IMR-90 (cell line): ENCODE results near the gene TMEM233. TPM values are rescaled to one million over a fixed set of nuclear protein-coding genes. Genes with fewer than 3 reads are reported as not detected.

Experiments
- ATAC-seq: fragments of 200-7000 bp; cut with Tn5 transposase; 2 replicates; pipeline ENCODE4 v1.9.1; 2020; ENCODE audit warnings: low read depth, mild to moderate bottlenecking, moderate library complexity
- BruUV-seq: library from RNA; stranded (reverse); fragments of 400-500 nt; replicated peaks from 2 replicates; lab custom pipeline; 2021; lab: Mats Ljungman, UMichigan
- CTCF ChIA-PET: fragments of 300-600 bp; formaldehyde crosslinking; extraction: SDS; loops from one replicate; lab custom pipeline; 2021; ENCODE audit warnings: antibody characterized with exemption; lab: Yijun Ruan, JAX
- POLR2A ChIA-PET: fragments of 300-600 bp; sonication (Branson Sonifier 250); formaldehyde crosslinking; loops from one replicate; lab custom pipeline; 2022; ENCODE audit warnings: antibody characterized with exemption; ENCODE audit not compliant: unreplicated experiment; lab: Charles Lee
- DNase-seq: peaks from one replicate; pipeline ENCODE4 v3.0.0; 2013
- H2AFZ ChIP-seq: replicated peaks from 2 replicates; pipeline ENCODE3; 2013; ENCODE audit warnings: low read length, mild to moderate bottlenecking; ENCODE audit not compliant: poor library complexity
- H2AK5ac ChIP-seq: 2 replicates; pipeline ENCODE4 v1.6.1; 2013; ENCODE audit warnings: low read depth, low read length, inconsistent platforms
- H2AK9ac ChIP-seq: replicated peaks from 2 replicates; pipeline ENCODE3; 2013; ENCODE audit warnings: mild to moderate bottlenecking, low read depth, low read length, moderate library complexity; ENCODE audit not compliant: poor library complexity
- H2BK120ac ChIP-seq: 2 replicates; pipeline ENCODE4 v1.6.1; 2013; ENCODE audit warnings: low read depth, low read length, inconsistent platforms
- H2BK15ac ChIP-seq: 3 replicates; pipeline ENCODE4 v1.6.1; 2013; ENCODE audit warnings: low read depth, low read length, inconsistent platforms
- H2BK20ac ChIP-seq: 2 replicates; pipeline ENCODE4 v1.6.1; 2013; ENCODE audit warnings: low read depth, mild to moderate bottlenecking, inconsistent platforms, low read length, moderate library complexity
- H2BK5ac ChIP-seq: 2 replicates; pipeline ENCODE4 v1.6.1; 2013; ENCODE audit warnings: mild to moderate bottlenecking, low read depth, low read length, inconsistent platforms; ENCODE audit not compliant: poor library complexity, severe bottlenecking
- H3K14ac ChIP-seq: replicated peaks from 2 replicates; pipeline ENCODE4 v1.6.1; 2013; ENCODE audit warnings: low read depth, low read length, inconsistent platforms
- H3K18ac ChIP-seq: 2 replicates; pipeline ENCODE4 v1.6.1; 2013; ENCODE audit warnings: low read depth, low read length, control low read depth
- H3K23ac ChIP-seq: 2 replicates; pipeline ENCODE4 v1.6.1; 2013; ENCODE audit warnings: low read depth, low read length, inconsistent platforms
- H3K27ac ChIP-seq: 2 replicates; pipeline ENCODE4 v1.5.1; 2013; ENCODE audit warnings: mild to moderate bottlenecking, control low read depth, low read length; ENCODE audit not compliant: insufficient read depth
- H3K27me3 ChIP-seq: 2 replicates; pipeline ENCODE4 v1.6.1; 2013; ENCODE audit warnings: low read length; ENCODE audit not compliant: control insufficient read depth, insufficient read depth
- H3K36me3 ChIP-seq: 2 replicates; pipeline ENCODE4 v1.6.1; 2013; ENCODE audit warnings: low read length, mixed read lengths; ENCODE audit not compliant: control insufficient read depth, insufficient read depth
- H3K4ac ChIP-seq: 2 replicates; pipeline ENCODE4 v1.6.1; 2013; ENCODE audit warnings: low read depth, low read length, inconsistent platforms
- H3K4me1 ChIP-seq: 2 replicates; pipeline ENCODE4 v1.6.1; 2013; ENCODE audit warnings: low read length, mixed read lengths; ENCODE audit not compliant: control insufficient read depth, insufficient read depth
- H3K4me2 ChIP-seq: 2 replicates; pipeline ENCODE4 v1.6.1; 2013; ENCODE audit warnings: low read depth, mild to moderate bottlenecking, control low read depth, low read length, moderate library complexity
- H3K4me3 ChIP-seq: 2 replicates; pipeline ENCODE4 v1.5.1; 2013; ENCODE audit warnings: low read depth, mild to moderate bottlenecking, control low read depth, low read length, moderate library complexity; ENCODE audit not compliant: insufficient read depth
- H3K56ac ChIP-seq: 2 replicates; pipeline ENCODE4 v1.6.1; 2013; ENCODE audit warnings: low read length, inconsistent platforms; ENCODE audit not compliant: insufficient read depth; ENCODE audit errors: extremely low read depth
- H3K79me1 ChIP-seq, 2 experiments: 2 replicates each; pipeline ENCODE4 v1.6.1; 2013; ENCODE audit warnings: low read length in 2 of 2, inconsistent platforms in 1 of 2, low read depth in 1 of 2
- H3K9ac ChIP-seq: 2 replicates; pipeline ENCODE4 v1.6.1; 2013; ENCODE audit warnings: low read depth, low read length, control low read depth
- H3K9me1 ChIP-seq: 2 replicates; pipeline ENCODE4 v1.6.1; 2013; ENCODE audit warnings: low read length, inconsistent platforms; ENCODE audit not compliant: insufficient read depth
- H3K9me3 ChIP-seq: 2 replicates; pipeline ENCODE4 v1.6.1; 2013; ENCODE audit warnings: low read length; ENCODE audit not compliant: control insufficient read depth, insufficient read depth
- H4K20me1 ChIP-seq: 2 replicates; pipeline ENCODE4 v1.6.1; 2013; ENCODE audit warnings: low read length, inconsistent platforms; ENCODE audit not compliant: insufficient read depth
- H4K5ac ChIP-seq: 2 replicates; pipeline ENCODE4 v1.6.1; 2013; ENCODE audit warnings: mild to moderate bottlenecking, low read depth, low read length, control low read depth
- H4K8ac ChIP-seq, 2 experiments: 2 replicates each; pipeline ENCODE4 v1.6.1; 2013; ENCODE audit warnings: low read depth in 2 of 2, low read length in 2 of 2, control low read depth in 1 of 2, inconsistent platforms in 1 of 2
- H4K91ac ChIP-seq: 2 replicates; pipeline ENCODE4 v1.6.1; 2013; ENCODE audit warnings: low read depth, low read length, inconsistent platforms; ENCODE audit not compliant: insufficient read depth
- BHLHE40 ChIP-seq: fragments of 150-350 bp; IDR thresholded peaks from 2 replicates; pipeline ENCODE4 v1.6.1; 2016; ENCODE audit warnings: mild to moderate bottlenecking, low read depth, low read length
- CEBPB ChIP-seq: IDR thresholded peaks from 2 replicates; pipeline ENCODE4 v1.6.1; 2012; ENCODE audit warnings: low read depth, low read length, improper control_type of control experiment
- CHD1 ChIP-seq: IDR thresholded peaks from 2 replicates; pipeline ENCODE4 v1.6.1; 2012; ENCODE audit warnings: low read depth, low read length, improper control_type of control experiment
- CTCF ChIP-seq: conservative IDR thresholded peaks from 2 replicates; pipeline ENCODE4 v1.5.1; 2012; ENCODE audit warnings: mild to moderate bottlenecking, low read depth, low read length, improper control_type of control experiment
- ELK1 ChIP-seq: fragments of 150-350 bp; IDR thresholded peaks from 2 replicates; pipeline ENCODE4 v1.6.1; 2016; ENCODE audit warnings: low read depth, mild to moderate bottlenecking, low read length, moderate library complexity, borderline replicate concordance
- FOS ChIP-seq: fragments of 150-350 bp; IDR thresholded peaks from 2 replicates; pipeline ENCODE4 v1.6.1; 2016; ENCODE audit warnings: low read depth, low read length
- MAFK ChIP-seq: IDR thresholded peaks from 2 replicates; pipeline ENCODE4 v1.6.1; 2012; ENCODE audit warnings: low read depth, low read length, improper control_type of control experiment
- MAZ ChIP-seq: IDR thresholded peaks from 2 replicates; pipeline ENCODE4 v1.6.1; 2012; ENCODE audit warnings: low read depth, mild to moderate bottlenecking, low read length, improper control_type of control experiment, moderate library complexity, borderline replicate concordance
- MXI1 ChIP-seq: IDR thresholded peaks from 2 replicates; pipeline ENCODE4 v1.6.1; 2012; ENCODE audit warnings: low read depth, mild to moderate bottlenecking, low read length, moderate library complexity, borderline replicate concordance
- NFE2L2 ChIP-seq: fragments of 150-350 bp; IDR thresholded peaks from 2 replicates; pipeline ENCODE4 v1.6.1; 2016; ENCODE audit warnings: low read depth, mild to moderate bottlenecking, low read length
- POLR2A ChIP-seq: IDR thresholded peaks from 2 replicates; pipeline ENCODE4 v1.6.1; 2012; ENCODE audit warnings: mild to moderate bottlenecking, low read depth, low read length
- RAD21 ChIP-seq: IDR thresholded peaks from 2 replicates; pipeline ENCODE4 v1.6.1; 2012; ENCODE audit warnings: low read length, improper control_type of control experiment
- RCOR1 ChIP-seq: IDR thresholded peaks from 2 replicates; pipeline ENCODE4 v1.6.1; 2012; ENCODE audit warnings: mild to moderate bottlenecking, low read length, improper control_type of control experiment; ENCODE audit not compliant: insufficient replicate concordance
- RFX5 ChIP-seq: IDR thresholded peaks from 2 replicates; pipeline ENCODE4 v1.8.0; 2012; ENCODE audit warnings: low read depth, mild to moderate bottlenecking, low read length, moderate library complexity
- SMC3 ChIP-seq: fragments of 150-350 bp; IDR thresholded peaks from 2 replicates; pipeline ENCODE4 v1.6.1; 2016; ENCODE audit warnings: low read depth, mild to moderate bottlenecking, antibody characterized with exemption, low read length, moderate library complexity
- USF2 ChIP-seq: fragments of 150-350 bp; IDR thresholded peaks from 2 replicates; pipeline ENCODE4 v1.6.1; 2017; ENCODE audit warnings: mild to moderate bottlenecking, antibody characterized with exemption, low read length, low read depth
- WGBS, 2 experiments: methylation state at CpG; one replicate each; pipeline versions ENCODE4 v1.1.5 to v1.1.7; 2013; ENCODE audit warnings: missing lambda C conversion rate in 2 of 2; ENCODE audit not compliant: insufficient read length in 1 of 2; ENCODE audit errors: extremely low coverage in 2 of 2; 5-methylcytosine and 5-hydroxymethylcytosine counted together
- dilution Hi-C: fragments of 300-500 bp; cut with HindIII; formaldehyde crosslinking; loops from one replicate; pipeline ENCODE4 v1.14.3; 2018; ENCODE audit warnings: low sequenced_read_pairs; ENCODE audit not compliant: unreplicated experiment
- in situ Hi-C: fragments of 300-500 bp; cut with MboI; formaldehyde crosslinking; loops from 3 replicates; pipeline ENCODE4 v1.14.3; 2019; ENCODE audit warnings: low sequenced_read_pairs, inconsistent platforms, mixed read lengths
- intact Hi-C: fragments of 100-400 bp; cut with micrococcal nuclease; formaldehyde crosslinking; loops from 2 replicates; pipeline ENCODE4 v1.10.0; 2022
- polyA plus RNA-seq, 3 experiments: library from polyadenylated mRNA; depleted of rRNA; stranded (reverse); fragments of >200 nt; gene quantifications; 2 replicates each; pipeline ENCODE4 v1.2.3, GENCODE V29; 2012; ENCODE audit warnings: low replicate concordance in 1 of 3
- total RNA-seq: library from RNA; depleted of rRNA; stranded (reverse); fragments of >200 nt; gene quantifications from 2 replicates; pipeline ENCODE4 v1.2.3, GENCODE V29; 2012

The TMEM233 gene
- total and polyA plus RNA-seq, 2 of the 4 experiments (the other 2 are of a cell fraction): not detected

- H2AFZ ChIP-seq: no peak overlapping the region
- no peaks in the 10 kb centered on the region for H3K36me3 ChIP-seq
- H3K27ac ChIP-seq: no peak overlapping the region
- H3K23ac ChIP-seq: no peak overlapping the region
- DNase-seq: no peak
- intact Hi-C loops: no loop called here
- H3K79me1 ChIP-seq: no peaks in the 10 kb centered on the region
- ChIA-PET CTCF (no interaction called here), POLR2A (no interaction called here)
- no peak overlapping the region for H3K18ac ChIP-seq
- no peak overlapping the region for H2BK20ac ChIP-seq
- H2AK9ac ChIP-seq: no peak overlapping the region
- no peaks in the 10 kb centered on the region for H3K9me1 ChIP-seq
- H4K91ac ChIP-seq: no peak overlapping the region
- no peaks in the 10 kb centered on the region for H3K9me3 ChIP-seq
- no peak overlapping the region for H3K56ac ChIP-seq
- H3K4me2 ChIP-seq: no peak overlapping the region
- no peak overlapping the region for H2BK120ac ChIP-seq
- no peak overlapping the region for H3K4me3 ChIP-seq
- no CpG with 5 or more reads among the region's 2 CpGs for WGBS, 2 experiments
- H4K8ac ChIP-seq: no peak overlapping the region
- dilution Hi-C loops: no loop called here
- no peak for ATAC-seq
- no peaks in the 10 kb centered on the region for H3K4me1 ChIP-seq
- H3K14ac ChIP-seq: no peak overlapping the region
- no peak overlapping the region for H4K5ac ChIP-seq
- in situ Hi-C loops: no loop called here
- peaks cover 6% of the 10 kb centered on the region for H3K27me3 ChIP-seq
- no peak overlapping the region for H3K9ac ChIP-seq
- H2BK15ac ChIP-seq: no peak overlapping the region
- BruUV-seq: no TSS peak
- H2AK5ac ChIP-seq: no peak overlapping the region
- TF ChIP-seq ELK1: no peak
- TF ChIP-seq POLR2A: no peak
- TF ChIP-seq USF2: no peak
- no peak for TF ChIP-seq NFE2L2
- no peak for TF ChIP-seq BHLHE40
- TF ChIP-seq FOS: no peak
- no peak for TF ChIP-seq CEBPB
- TF ChIP-seq SMC3: no peak
- TF ChIP-seq RFX5: no peak
- no peak for TF ChIP-seq MXI1
- no peak for TF ChIP-seq RCOR1
- no peak for TF ChIP-seq MAFK
- no peak for TF ChIP-seq CTCF
- no peak for TF ChIP-seq RAD21
- TF ChIP-seq MAZ: no peak
- no peak for TF ChIP-seq CHD1
- no peak overlapping the region for H3K4ac ChIP-seq
- no peak overlapping the region for H2BK5ac ChIP-seq
- no peaks in the 10 kb centered on the region for H4K20me1 ChIP-seq
These were observed 1.3 kb upstream of the TMEM233 start for GRCh38 chr12:119592232-119592631.
